ENCODE results near the gene GALNT16. TPM values are rescaled to one million over a fixed set of nuclear protein-coding genes. Genes with fewer than 3 reads are reported as not detected.

The GALNT16 gene
- total and polyA plus RNA-seq, 8 donors = 0.53 to 2.2 (median 1.6) TPM; not detected in 1

GRCh38 chr14:69356903-69357543, 97.1 kb downstream of the GALNT16 start:
- Histone ChIP-seq H3K9me3 (no peaks in the 10 kb centered on the region), H3K27ac (no peak overlapping the region), H3K4me3 (no peak overlapping the region), H3K36me3 (no peaks in the 10 kb centered on the region), H3K27me3 (peaks cover 0 to 5% (median 0%) of the 10 kb centered on the region in 3 donors), H3K4me1 (peaks cover 0 to 18% (median 7%) of the 10 kb centered on the region in 4 donors)
- no peak for TF ChIP-seq CTCF (IDR thresholded peaks at IDR 0.05)
- no peak for TF ChIP-seq EP300 (IDR thresholded peaks at IDR 0.05)
- TF ChIP-seq POLR2A (IDR thresholded peaks at IDR 0.05) = no peak
- no peak for TF ChIP-seq POLR2AphosphoS5 (IDR thresholded peaks at IDR 0.05)
- WGBS, 5 donors = 67 to 80% (median 69%) methylated on average over 7 of the region's 7 CpGs
- intact Hi-C loops (cut with DNase I; ENCODE audit: low total_unique reads) = no loop called here
- no peak for DNase-seq

- Histone ChIP-seq H3K4me1 (peaks cover 0 to 18% (median 7%) of the 10 kb centered on the region in 4 donors), H3K9me3 (no peaks in the 10 kb centered on the region), H3K4me3 (no peak overlapping the region), H3K27me3 (peaks cover 0 to 8% (median 0%) of the 10 kb centered on the region in 3 donors), H3K27ac (no peak overlapping the region), H3K36me3 (no peaks in the 10 kb centered on the region)
- intact Hi-C loops (cut with DNase I; ENCODE audit: low total_unique reads) = no loop called here
- TF ChIP-seq POLR2AphosphoS5 (IDR thresholded peaks at IDR 0.05) (no peak), POLR2A (IDR thresholded peaks at IDR 0.05) (no peak), EP300 (IDR thresholded peaks at IDR 0.05) (no peak), CTCF (IDR thresholded peaks at IDR 0.05) (no peak)
- 76 to 91% (median 83%) methylated on average over 7 of the region's 7 CpGs for WGBS, 5 donors
- no peak for DNase-seq
Measured at GRCh38 chr14:69357544-69358200, 97.7 kb downstream of the GALNT16 start.

- Histone ChIP-seq H3K36me3 (no peaks in the 10 kb centered on the region), H3K27me3 (peaks cover 0 to 8% (median 0%) of the 10 kb centered on the region in 3 donors), H3K27ac (no peak overlapping the region), H3K4me3 (no peak overlapping the region), H3K9me3 (no peaks in the 10 kb centered on the region), H3K4me1 (peaks cover 0 to 18% (median 7%) of the 10 kb centered on the region in 4 donors)
- intact Hi-C loops (cut with DNase I; ENCODE audit: low total_unique reads) = no loop called here
- DNase-seq = no peak
- TF ChIP-seq CTCF (IDR thresholded peaks at IDR 0.05) (no peak), POLR2A (IDR thresholded peaks at IDR 0.05) (no peak), EP300 (IDR thresholded peaks at IDR 0.05) (no peak), POLR2AphosphoS5 (IDR thresholded peaks at IDR 0.05) (no peak)
- 66 to 75% (median 71%) methylated on average over 11 to 12 of the region's 12 CpGs for WGBS, 5 donors
Measured at GRCh38 chr14:69358233-69358963, 98.4 kb downstream of the GALNT16 start.

GRCh38 chr14:69358966-69359365, 99.0 kb downstream of the GALNT16 start:
- Histone ChIP-seq H3K27me3 (peaks cover 0 to 8% (median 0%) of the 10 kb centered on the region in 3 donors), H3K27ac (no peak overlapping the region), H3K4me1 (peaks cover 0 to 18% (median 7%) of the 10 kb centered on the region in 4 donors), H3K9me3 (no peaks in the 10 kb centered on the region), H3K36me3 (no peaks in the 10 kb centered on the region), H3K4me3 (no peak overlapping the region)
- no peak for TF ChIP-seq POLR2AphosphoS5 (IDR thresholded peaks at IDR 0.05)
- no peak for TF ChIP-seq EP300 (IDR thresholded peaks at IDR 0.05)
- no peak for TF ChIP-seq CTCF (IDR thresholded peaks at IDR 0.05)
- TF ChIP-seq POLR2A (IDR thresholded peaks at IDR 0.05) = no peak
- intact Hi-C loops (cut with DNase I; ENCODE audit: low total_unique reads) = no loop called here
- no peak for DNase-seq
- WGBS, 5 donors = 71 to 88% (median 73%) methylated on average over 3 of the region's 3 CpGs
